ENCODE measurements around the gene AKAP6. TPM values are rescaled to one million over a fixed set of nuclear protein-coding genes. Genes with fewer than 3 reads are reported as not detected.

Gene AKAP6
- total RNA-seq, 2 experiments from 2014 or later: 0.13 to 0.72 TPM

- no TSS peak for BruUV-seq (replicated peaks)
- Histone ChIP-seq H2AFZ (ENCODE audit: low read length) (no peak overlapping the region), H4K20me1 (ENCODE audit: insufficient read depth, low read length) (no peaks in the 10 kb centered on the region), H3K27ac (ENCODE audit: low read depth, low read length, poor library complexity, severe bottlenecking) (no peak overlapping the region), H3K9me3 (ENCODE audit: low read length) (no peaks in the 10 kb centered on the region), H3K36me3 (ENCODE audit: insufficient read depth, low read length) (no peaks in the 10 kb centered on the region), H3K4me1 (ENCODE audit: insufficient read depth, low read length, poor library complexity, severe bottlenecking) (no peaks in the 10 kb centered on the region), H3K9me2 (ENCODE audit: insufficient read depth, low read length) (no peaks in the 10 kb centered on the region), H3K4me2 (ENCODE audit: low read length) (no peak overlapping the region), H3K79me2 (ENCODE audit: insufficient read depth, low read depth, low read length) (no peaks in the 10 kb centered on the region), H3K4me3 (ENCODE audit: low read depth, low read length, poor library complexity, severe bottlenecking) (no peak overlapping the region)
- TF ChIP-seq EZH2phosphoT487 (IDR thresholded peaks at IDR 0.05; ENCODE audit: borderline replicate concordance, low read depth, low read length): no peak
- TF ChIP-seq, protein P1, sequence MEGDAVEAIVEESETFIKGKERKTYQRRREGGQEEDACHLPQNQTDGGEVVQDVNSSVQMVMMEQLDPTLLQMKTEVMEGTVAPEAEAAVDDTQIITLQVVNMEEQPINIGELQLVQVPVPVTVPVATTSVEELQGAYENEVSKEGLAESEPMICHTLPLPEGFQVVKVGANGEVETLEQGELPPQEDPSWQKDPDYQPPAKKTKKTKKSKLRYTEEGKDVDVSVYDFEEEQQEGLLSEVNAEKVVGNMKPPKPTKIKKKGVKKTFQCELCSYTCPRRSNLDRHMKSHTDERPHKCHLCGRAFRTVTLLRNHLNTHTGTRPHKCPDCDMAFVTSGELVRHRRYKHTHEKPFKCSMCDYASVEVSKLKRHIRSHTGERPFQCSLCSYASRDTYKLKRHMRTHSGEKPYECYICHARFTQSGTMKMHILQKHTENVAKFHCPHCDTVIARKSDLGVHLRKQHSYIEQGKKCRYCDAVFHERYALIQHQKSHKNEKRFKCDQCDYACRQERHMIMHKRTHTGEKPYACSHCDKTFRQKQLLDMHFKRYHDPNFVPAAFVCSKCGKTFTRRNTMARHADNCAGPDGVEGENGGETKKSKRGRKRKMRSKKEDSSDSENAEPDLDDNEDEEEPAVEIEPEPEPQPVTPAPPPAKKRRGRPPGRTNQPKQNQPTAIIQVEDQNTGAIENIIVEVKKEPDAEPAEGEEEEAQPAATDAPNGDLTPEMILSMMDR (conservative IDR thresholded peaks at IDR 0.05; ENCODE audit: low read length): no peak
- ChIA-PET CTCF (ENCODE audit: unreplicated experiment) (interaction anchor here (0.6 kb wide), 1 partner anchor 9 kb away, joined by 3 read pairs; no protein-coding TSS in a partner anchor), POLR2A (no interaction called here)
- intact Hi-C loops (cut with micrococcal nuclease; ENCODE audit: unreplicated experiment): no loop called here
- no peak for DNase-seq (ENCODE audit: low spot score)
These were observed 17.1 kb upstream of the AKAP6 start for GRCh38 chr14:32312010-32312331.

- Histone ChIP-seq H3K9me2 (ENCODE audit: insufficient read depth, low read length) (no peaks in the 10 kb centered on the region), H3K4me1 (ENCODE audit: insufficient read depth, low read length, poor library complexity, severe bottlenecking) (no peaks in the 10 kb centered on the region), H3K36me3 (ENCODE audit: insufficient read depth, low read length) (no peaks in the 10 kb centered on the region), H3K4me2 (ENCODE audit: low read length) (no peak overlapping the region), H3K9me3 (ENCODE audit: low read length) (no peaks in the 10 kb centered on the region), H3K79me2 (ENCODE audit: insufficient read depth, low read depth, low read length) (no peaks in the 10 kb centered on the region), H4K20me1 (ENCODE audit: insufficient read depth, low read length) (no peaks in the 10 kb centered on the region), H2AFZ (ENCODE audit: low read length) (no peak overlapping the region), H3K4me3 (ENCODE audit: low read depth, low read length, poor library complexity, severe bottlenecking) (no peak overlapping the region), H3K27ac (ENCODE audit: low read depth, low read length, poor library complexity, severe bottlenecking) (no peak overlapping the region)
- no peak for DNase-seq (ENCODE audit: low spot score)
- no peak for TF ChIP-seq EZH2phosphoT487 (IDR thresholded peaks at IDR 0.05; ENCODE audit: borderline replicate concordance, low read depth, low read length)
- TF ChIP-seq, protein P1 (conservative IDR thresholded peaks at IDR 0.05; ENCODE audit: low read length): no peak
- intact Hi-C loops (cut with micrococcal nuclease; ENCODE audit: unreplicated experiment): no loop called here
- ChIA-PET CTCF (ENCODE audit: unreplicated experiment) (no interaction called here), POLR2A (interaction anchor here (0.8 kb wide), 1 partner anchor 11 kb away, joined by 3 read pairs; no protein-coding TSS in a partner anchor)
- no TSS peak for BruUV-seq (replicated peaks)
These were observed 15.2 kb upstream of the AKAP6 start for GRCh38 chr14:32313844-32314376.

- no peak for DNase-seq (ENCODE audit: low spot score)
- CTCF ChIA-PET (ENCODE audit: unreplicated experiment): no interaction called here
These were observed 10.9 kb upstream of the AKAP6 start for GRCh38 chr14:32318087-32318795.

More at GRCh38 chr14:32318087-32318795, 10.9 kb upstream of the AKAP6 start:
- Histone ChIP-seq H3K27ac (ENCODE audit: low read depth, low read length, poor library complexity, severe bottlenecking) (no peak overlapping the region), H4K20me1 (ENCODE audit: insufficient read depth, low read length) (no peaks in the 10 kb centered on the region), H3K36me3 (ENCODE audit: insufficient read depth, low read length) (no peaks in the 10 kb centered on the region), H3K9me3 (ENCODE audit: low read length) (no peaks in the 10 kb centered on the region), H3K79me2 (ENCODE audit: insufficient read depth, low read depth, low read length) (no peaks in the 10 kb centered on the region), H3K4me2 (ENCODE audit: low read length) (no peak overlapping the region), H3K4me1 (ENCODE audit: insufficient read depth, low read length, poor library complexity, severe bottlenecking) (no peaks in the 10 kb centered on the region), H3K4me3 (ENCODE audit: low read depth, low read length, poor library complexity, severe bottlenecking) (no peak overlapping the region), H2AFZ (ENCODE audit: low read length) (no peak overlapping the region), H3K9me2 (ENCODE audit: insufficient read depth, low read length) (no peaks in the 10 kb centered on the region)
- intact Hi-C loops (cut with micrococcal nuclease; ENCODE audit: unreplicated experiment): no loop called here
- POLR2A ChIA-PET: no interaction called here
- no peak for TF ChIP-seq EZH2phosphoT487 (IDR thresholded peaks at IDR 0.05; ENCODE audit: borderline replicate concordance, low read depth, low read length)
- TF ChIP-seq, protein P1 (conservative IDR thresholded peaks at IDR 0.05; ENCODE audit: low read length): no peak
- BruUV-seq (replicated peaks): no TSS peak

Data from OCI-LY7 (cell line).